GM19395 (cell line): ENCODE results near the gene HECTD4.
"Not testable (repeated sequence)": the region's sequence is repeated elsewhere in the genome, so short reads cannot be mapped to it uniquely, and the experiment has no call there.

Experiments used
- ATAC-seq: cut with Tn5 transposase; IDR thresholded peaks from one replicate; pipeline ENCODE4 v1.9.1; 2021; ENCODE audit warnings: mild to moderate bottlenecking, moderate library complexity; ENCODE audit not compliant: unreplicated experiment

HECTD4 gene

DNA sequence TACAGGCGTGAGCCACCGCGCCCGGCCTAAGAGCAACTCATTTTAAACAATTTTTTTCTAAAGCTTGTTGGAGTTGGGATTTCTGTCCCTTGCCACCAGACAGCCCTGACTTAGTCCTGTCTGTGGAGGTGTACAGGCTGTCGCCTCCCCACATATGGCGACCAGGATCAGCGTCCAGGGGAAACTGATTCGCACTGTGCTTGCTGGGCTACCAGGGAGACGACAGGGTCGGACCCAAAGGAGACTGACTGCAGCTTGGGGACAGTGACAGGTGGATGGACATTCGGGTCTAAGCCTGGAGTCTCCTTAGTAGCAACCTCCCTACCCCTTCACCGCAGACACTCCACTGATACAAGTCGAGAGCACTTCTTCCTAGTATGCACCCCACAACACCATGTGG lies 216.6 kb downstream of the HECTD4 start:
- ATAC-seq: no peak

DNA sequence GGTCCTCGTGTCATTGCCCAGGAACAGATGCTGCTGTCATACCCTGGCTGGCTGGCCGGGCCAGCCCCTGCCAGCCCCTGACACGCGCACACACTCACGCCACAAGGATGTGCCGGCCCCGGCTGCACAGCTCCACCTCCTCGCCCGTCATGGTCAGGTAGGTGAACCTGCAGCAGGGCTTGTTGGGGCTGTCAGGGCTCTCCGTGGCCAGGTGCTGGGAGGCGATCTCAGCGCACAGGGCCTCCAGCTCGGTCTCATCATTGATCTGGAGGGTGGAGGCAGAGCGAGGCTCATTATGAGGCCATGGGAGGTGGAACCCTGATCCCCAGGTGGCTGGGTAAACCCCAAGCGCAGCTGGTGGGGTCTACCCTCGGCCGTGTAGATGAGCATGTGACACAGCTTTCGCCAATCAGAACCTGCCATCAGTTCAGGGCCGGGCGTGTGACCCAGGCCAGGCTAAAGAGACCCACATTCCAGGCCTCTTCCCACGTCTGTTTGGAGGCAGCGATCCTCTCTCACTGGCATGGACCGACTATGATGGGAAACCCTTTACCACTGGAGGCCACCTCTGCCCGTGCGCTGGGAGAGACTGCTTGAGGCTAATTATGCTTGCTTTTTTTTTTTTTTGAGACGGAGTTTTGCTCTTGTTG lies 218.1 kb downstream of the HECTD4 start:
- no peak for ATAC-seq

GRCh38 chr12:112163471-112163991 lies 218.7 kb downstream of the HECTD4 start:
- no peak for ATAC-seq

GRCh38 chr12:112163056-112163455 lies 219.2 kb downstream of the HECTD4 start:
- no peak for ATAC-seq

DNA sequence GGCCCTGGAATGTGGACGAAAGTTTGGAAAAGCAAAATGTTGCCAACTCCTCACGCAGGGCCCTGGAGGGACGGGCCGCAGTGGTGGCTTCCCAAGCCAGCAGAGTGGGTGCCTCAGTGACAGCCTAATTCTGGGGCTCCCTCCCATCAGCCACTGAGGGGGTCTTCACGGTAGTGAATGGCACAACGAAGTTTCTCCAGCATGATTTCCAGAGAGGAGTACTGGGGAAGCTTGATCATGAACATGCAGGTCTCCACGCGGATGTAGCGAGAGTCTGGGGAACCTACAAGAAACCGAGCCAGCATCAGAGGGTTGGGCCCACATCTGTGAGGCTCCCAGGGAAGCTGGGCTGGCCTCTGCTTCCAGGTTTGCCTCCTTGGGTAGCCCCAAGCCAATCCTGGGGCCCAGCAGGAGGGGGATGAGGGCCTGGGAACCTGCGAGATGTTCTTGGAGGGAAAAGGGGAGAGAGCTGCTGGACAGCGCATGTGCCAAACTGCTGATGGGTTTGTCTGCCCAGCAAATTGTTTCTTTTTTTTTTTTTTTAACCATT lies 219.9 kb downstream of the HECTD4 start:
- ATAC-seq: no peak

DNA sequence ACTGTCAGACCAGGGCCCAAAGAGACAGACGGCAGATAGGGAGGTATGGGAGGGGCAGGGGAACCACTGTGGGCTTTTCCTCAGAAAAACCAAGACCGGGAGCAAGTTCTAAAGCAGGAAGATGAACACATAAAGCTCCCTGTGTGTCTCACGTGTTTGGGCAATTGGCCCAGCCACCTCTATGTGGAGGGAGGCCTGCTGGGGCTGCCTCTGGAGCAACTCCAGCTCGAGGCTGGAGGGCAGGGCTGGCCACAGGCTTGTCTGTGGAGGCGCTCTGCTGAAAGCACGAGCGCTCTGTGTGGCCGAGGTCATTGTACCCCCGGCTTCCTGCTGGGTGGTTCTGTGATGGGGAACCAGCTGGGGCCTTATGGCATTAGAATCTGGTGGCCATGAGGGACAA lies 220.5 kb downstream of the HECTD4 start:
- ATAC-seq: no peak

DNA sequence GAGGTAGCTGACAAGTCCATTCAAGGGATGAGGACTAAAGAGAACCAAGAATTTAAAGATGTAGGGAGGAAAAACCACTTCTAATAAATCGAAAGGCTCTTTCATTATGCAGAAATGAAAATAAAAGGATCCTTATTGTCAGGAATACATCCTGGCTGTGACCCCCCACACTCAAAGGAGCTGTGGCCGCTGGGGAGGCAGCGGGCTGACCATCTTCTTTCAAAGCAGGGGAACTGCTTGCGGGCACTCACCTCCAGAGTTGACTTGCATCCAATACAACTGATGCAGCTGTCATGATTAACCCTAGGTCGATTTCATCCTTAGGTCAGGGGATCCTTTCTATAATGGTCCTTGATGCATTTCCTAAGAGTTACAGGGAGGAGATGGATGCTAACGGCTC lies 221.6 kb downstream of the HECTD4 start:
- no peak for ATAC-seq

DNA sequence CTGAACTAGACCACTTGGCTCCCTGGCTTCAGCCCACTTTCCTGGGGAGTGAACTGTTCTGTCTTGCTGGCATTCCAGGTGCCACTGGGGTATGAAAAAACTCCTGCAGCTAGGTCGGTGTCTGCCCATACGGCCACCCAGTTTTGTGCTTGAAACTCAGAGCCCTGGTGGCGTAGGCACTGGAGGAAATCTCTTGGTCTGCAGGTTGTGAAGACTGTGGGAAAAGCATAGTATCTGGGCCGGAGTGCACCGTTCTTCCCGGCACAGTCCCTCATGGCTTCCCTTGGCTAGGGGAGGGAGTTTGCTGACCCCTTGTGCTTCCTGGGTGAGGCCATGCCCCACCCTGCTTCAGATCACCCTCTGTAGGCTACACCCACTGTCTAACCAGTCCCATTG lies 223.1 kb downstream of the HECTD4 start:
- ATAC-seq: no peak

DNA sequence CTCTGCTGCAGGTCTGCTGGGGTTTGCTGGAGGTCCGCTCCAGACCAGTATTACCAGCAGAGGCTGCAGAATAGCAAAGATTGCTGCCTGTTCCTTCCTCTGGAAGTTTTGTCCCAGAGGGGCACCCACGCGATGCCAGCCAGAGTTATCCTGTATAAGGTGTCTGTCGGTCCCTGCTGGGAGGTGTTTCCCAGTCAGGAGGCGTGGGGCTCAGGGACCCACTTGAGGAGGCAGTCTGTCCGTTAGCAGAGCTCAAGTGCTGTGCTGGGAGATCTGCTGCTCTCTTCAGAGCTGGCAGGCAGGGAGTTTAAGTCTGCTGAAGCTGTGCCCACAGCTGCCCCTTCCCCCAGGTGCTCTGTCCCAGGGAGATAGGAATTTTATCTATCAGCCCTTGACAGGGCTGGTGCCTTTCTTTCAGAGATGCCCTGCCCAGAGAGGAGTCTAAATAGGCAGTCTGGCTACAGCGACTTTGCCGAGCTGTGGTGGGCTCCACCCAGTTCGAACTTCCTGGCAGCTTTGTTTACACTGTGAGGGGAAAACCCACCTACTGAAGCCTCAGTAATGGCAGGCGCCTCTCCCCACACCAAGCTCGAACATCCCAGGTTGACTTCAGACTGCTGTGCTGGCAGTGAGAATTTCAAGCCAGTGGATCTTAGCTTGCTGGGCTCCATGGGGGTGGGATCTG lies 223.6 kb downstream of the HECTD4 start:
- ATAC-seq: not testable (repeated sequence)

- ATAC-seq: no peak
These were observed 228.4 kb downstream of the HECTD4 start for GRCh38 chr12:112153893-112154219.

GRCh38 chr12:112153181-112153892 lies 228.9 kb downstream of the HECTD4 start:
- no peak for ATAC-seq

GRCh38 chr12:112151766-112152541 lies 230.3 kb downstream of the HECTD4 start:
- ATAC-seq: no peak

DNA sequence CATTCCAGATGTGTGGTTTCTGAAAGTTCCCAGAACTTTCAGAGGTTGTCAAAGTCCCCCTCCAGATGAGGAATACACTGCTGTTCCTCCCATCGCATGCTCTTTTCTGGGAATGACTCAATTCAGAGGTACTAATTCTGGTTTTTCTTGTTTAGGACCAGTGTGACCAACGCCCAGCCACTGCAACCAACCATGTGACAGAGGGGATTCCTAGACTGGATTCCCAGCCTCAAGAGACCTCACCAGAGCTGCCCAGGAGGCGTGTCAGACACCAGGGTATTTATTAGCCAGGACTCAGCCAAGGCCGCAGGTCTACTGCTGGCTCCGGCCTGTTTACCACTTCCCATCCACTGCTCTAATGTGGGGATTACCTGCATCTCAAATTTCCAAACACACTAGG lies 232.6 kb downstream of the HECTD4 start:
- no peak for ATAC-seq

GRCh38 chr12:112148031-112148513 lies 234.2 kb downstream of the HECTD4 start:
- no peak for ATAC-seq

GRCh38 chr12:112146123-112146522 lies 236.1 kb downstream of the HECTD4 start:
- ATAC-seq: no peak

GRCh38 chr12:112140728-112141127 lies 241.5 kb downstream of the HECTD4 start:
- no peak for ATAC-seq

- ATAC-seq: no peak
These were observed 247.5 kb downstream of the HECTD4 start for GRCh38 chr12:112134731-112135130.

DNA sequence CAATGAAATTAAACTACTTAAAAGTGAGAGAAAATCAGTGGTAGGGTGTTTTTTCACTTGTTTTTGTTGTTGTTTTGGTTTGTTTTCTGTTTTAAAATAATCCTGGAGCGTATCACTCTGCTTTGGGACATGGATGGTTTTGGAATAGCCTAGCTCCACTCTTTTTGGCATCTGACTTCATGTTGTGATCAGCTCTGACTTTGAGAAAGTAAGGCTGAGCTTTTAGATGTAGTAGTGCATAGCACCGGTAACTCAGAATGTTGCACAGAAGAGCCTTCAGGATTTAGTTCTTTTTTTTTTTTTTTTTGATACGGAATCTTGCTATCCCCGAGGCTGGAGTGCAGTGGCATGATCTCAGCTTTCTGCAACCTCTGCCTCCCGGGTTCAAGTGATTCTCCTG lies 248.8 kb downstream of the HECTD4 start:
- no peak for ATAC-seq

DNA sequence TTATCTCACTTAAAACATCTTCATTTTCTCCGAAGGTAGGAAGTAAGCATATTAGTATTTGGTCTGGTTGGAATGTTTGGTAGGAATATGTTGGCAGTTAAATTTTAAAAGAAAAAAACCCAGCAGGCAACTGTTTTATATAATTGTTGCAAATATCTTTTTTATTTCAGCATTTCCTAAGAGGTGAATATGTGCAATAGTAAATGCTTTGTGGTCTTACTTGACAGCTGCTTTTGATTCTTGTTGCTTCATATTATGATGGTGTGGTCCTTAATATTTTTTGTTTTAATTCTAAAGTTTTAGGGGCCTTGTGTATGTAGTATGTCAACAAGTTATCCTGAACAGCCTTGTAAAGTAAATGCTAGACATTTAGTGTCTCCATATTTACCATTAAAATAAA lies 250.5 kb downstream of the HECTD4 start:
- ATAC-seq: no peak

GRCh38 chr12:112130441-112130998 lies 251.7 kb downstream of the HECTD4 start:
- ATAC-seq: no peak

DNA sequence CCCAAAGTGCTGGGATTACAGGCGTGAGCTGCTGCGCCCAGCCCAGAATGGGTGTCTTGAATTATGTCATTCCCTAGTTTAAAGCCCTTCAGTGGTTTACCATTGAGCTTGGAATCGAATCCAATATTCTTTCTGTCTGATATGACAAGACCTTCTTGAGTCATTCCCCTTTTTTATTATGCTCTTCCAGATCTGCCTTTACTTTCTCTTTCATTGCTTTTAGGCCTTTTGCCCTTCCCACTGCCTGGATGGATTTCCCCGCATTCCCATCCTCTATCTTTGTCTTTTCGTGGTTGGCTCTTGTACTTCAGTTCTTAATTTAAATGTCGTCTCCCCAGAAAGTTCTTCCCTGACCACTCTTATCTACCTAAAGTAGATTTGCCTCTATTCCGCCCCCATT lies 255.3 kb downstream of the HECTD4 start:
- no peak for ATAC-seq
